Caco-2 (cell line): ENCODE measurements around the gene AOC3. TPM values are rescaled to one million over a fixed set of nuclear protein-coding genes. Genes with fewer than 3 reads are reported as not detected.

Experiments
- BruUV-seq: library from RNA; stranded (reverse); fragments of 400-500 nt; replicated peaks from 2 replicates; lab custom pipeline; 2021; lab: Mats Ljungman, UMichigan
- CTCF ChIA-PET: fragments of 300-600 bp; sonication (Branson Sonifier 250); formaldehyde crosslinking; loops from one replicate; lab custom pipeline; 2022; ENCODE audit warnings: antibody characterized with exemption; lab: Charles Lee
- POLR2A ChIA-PET: fragments of 300-600 bp; sonication (Branson Sonifier 250); formaldehyde crosslinking; loops from one replicate; lab custom pipeline; 2022; ENCODE audit warnings: antibody characterized with exemption; lab: Charles Lee
- DNase-seq, 2 experiments: peaks; one replicate each; pipeline versions ENCODE4 v3.0.0 to v3.0.0-alpha.2; 2020 to 2022
- H3K27me3 ChIP-seq: replicated peaks from 2 replicates; pipeline ENCODE4 v1.6.0; 2011; ENCODE audit warnings: low read length; ENCODE audit not compliant: control insufficient read depth, insufficient read depth
- H3K36me3 ChIP-seq: 2 replicates; pipeline ENCODE4 v1.5.1; 2011; ENCODE audit warnings: low read length; ENCODE audit not compliant: control insufficient read depth, insufficient read depth
- H3K4me1 ChIP-seq: fragments of 250-450 bp; sonication (Bioruptor Pico); 2 replicates; pipeline ENCODE4 v1.5.1; 2020; ENCODE audit warnings: mild to moderate bottlenecking
- H3K4me3 ChIP-seq: 2 replicates; pipeline ENCODE4 v1.5.1; 2011; ENCODE audit warnings: low read depth, mild to moderate bottlenecking, control low read depth, low read length
- H3K9me3 ChIP-seq: fragments of 250-450 bp; sonication (Bioruptor Pico); 2 replicates; pipeline ENCODE4 v1.5.1; 2020; ENCODE audit warnings: mild to moderate bottlenecking, moderate library complexity
- H3K27ac Mint-ChIP-seq: one replicate; pipeline ENCODE4 v1.8.0; 2022; ENCODE audit warnings: mixed read lengths; ENCODE audit not compliant: unreplicated experiment
- H3K27me3 Mint-ChIP-seq: one replicate; pipeline ENCODE4 v1.8.0; 2022; ENCODE audit warnings: mixed read lengths; ENCODE audit not compliant: insufficient read depth, unreplicated experiment
- H3K36me3 Mint-ChIP-seq: one replicate; pipeline ENCODE4 v1.8.0; 2022; ENCODE audit warnings: mild to moderate bottlenecking, mixed read lengths; ENCODE audit not compliant: insufficient read depth, unreplicated experiment
- H3K4me1 Mint-ChIP-seq: one replicate; pipeline ENCODE4 v1.8.0; 2022; ENCODE audit warnings: low read depth, mixed read lengths; ENCODE audit not compliant: unreplicated experiment
- H3K4me3 Mint-ChIP-seq: one replicate; pipeline ENCODE4 v1.8.0; 2022; ENCODE audit warnings: mild to moderate bottlenecking, moderate library complexity, mixed read lengths; ENCODE audit not compliant: unreplicated experiment
- H3K9me3 Mint-ChIP-seq: one replicate; pipeline ENCODE4 v1.8.0; 2022; ENCODE audit warnings: mixed read lengths; ENCODE audit not compliant: unreplicated experiment
- CTCF ChIP-seq, 2 experiments: fragments of 200-600 bp in 1 of 2; IDR thresholded peaks; 1 replicate in 1 of 2; 2 replicates in 1 of 2; pipeline versions ENCODE4 v1.5.1 to v1.8.0; 2011 to 2022; ENCODE audit warnings: antibody characterized with exemption in 1 of 2, control low read depth in 1 of 2, inconsistent platforms in 1 of 2, low read depth in 1 of 2, low read length in 1 of 2, mild to moderate bottlenecking in 1 of 2, moderate library complexity in 1 of 2; ENCODE audit not compliant: insufficient read depth in 1 of 2, severe bottlenecking in 1 of 2, unreplicated experiment in 1 of 2
- intact Hi-C: fragments of 100-400 bp; cut with micrococcal nuclease; formaldehyde crosslinking; loops from one replicate; pipeline ENCODE4 v1.10.0; 2022; ENCODE audit not compliant: unreplicated experiment
- total RNA-seq: library from RNA; stranded (reverse); gene quantifications from 2 replicates; pipeline ENCODE4 v1.2.3, GENCODE V29; 2022

Gene AOC3
- total RNA-seq, 1 experiment from 2014 or later = 0.93 TPM

- no peaks in the 10 kb centered on the region for H3K27me3 Mint-ChIP-seq
- no peak for TF ChIP-seq CTCF (IDR thresholded peaks at IDR 0.05; ENCODE audit: insufficient read depth in 1 of 2, low read depth in 1 of 2, low read length in 1 of 2, severe bottlenecking in 1 of 2, unreplicated experiment in 1 of 2)
- no peak overlapping the region for H3K27ac Mint-ChIP-seq
- intact Hi-C loops = no loop called here
- H3K4me1 ChIP-seq = no peaks in the 10 kb centered on the region
- H3K27me3 ChIP-seq = no peaks in the 10 kb centered on the region
- no peak for DNase-seq
- peaks cover 5% of the 10 kb centered on the region for H3K36me3 ChIP-seq
- no peaks in the 10 kb centered on the region for H3K4me1 Mint-ChIP-seq
- BruUV-seq = no TSS peak
- H3K4me3 ChIP-seq = no peak overlapping the region
- POLR2A ChIA-PET = interaction anchor here (0.6 kb wide), 1 partner anchor 13 kb away, joined by 3 read pairs; no protein-coding TSS in a partner anchor
- CTCF ChIA-PET = no interaction called here
- H3K4me3 Mint-ChIP-seq = no peak overlapping the region
- no peaks in the 10 kb centered on the region for H3K9me3 ChIP-seq
- H3K9me3 Mint-ChIP-seq = no peaks in the 10 kb centered on the region
- H3K36me3 Mint-ChIP-seq = peaks cover 75% of the 10 kb centered on the region
Measured at GRCh38 chr17:42814633-42815399, 36.2 kb upstream of the AOC3 start.

GRCh38 chr17:42817866-42818265, 33.1 kb upstream of the AOC3 start:
- CTCF ChIA-PET = interaction anchor here (0.6 kb wide), 1 partner anchor 63 kb away, joined by 3 read pairs; no protein-coding TSS in a partner anchor

GRCh38 chr17:42818379-42818778, 32.6 kb upstream of the AOC3 start:
- CTCF ChIA-PET = no interaction called here
- peaks cover 5% of the 10 kb centered on the region for H3K36me3 ChIP-seq
- DNase-seq = no peak
- no peaks in the 10 kb centered on the region for H3K4me1 ChIP-seq
- H3K9me3 ChIP-seq = no peaks in the 10 kb centered on the region
- H3K4me1 Mint-ChIP-seq = peaks cover 6% of the 10 kb centered on the region
- no peak overlapping the region for H3K4me3 Mint-ChIP-seq
- H3K36me3 Mint-ChIP-seq = peaks cover 81% of the 10 kb centered on the region
- no peaks in the 10 kb centered on the region for H3K27me3 ChIP-seq
- POLR2A ChIA-PET = interaction anchor here (0.6 kb wide), 1 partner anchor 16 kb away, joined by 3 read pairs; no protein-coding TSS in a partner anchor
- no peak for TF ChIP-seq CTCF (IDR thresholded peaks at IDR 0.05; ENCODE audit: insufficient read depth in 1 of 2, low read depth in 1 of 2, low read length in 1 of 2, severe bottlenecking in 1 of 2, unreplicated experiment in 1 of 2)
- no peaks in the 10 kb centered on the region for H3K27me3 Mint-ChIP-seq
- intact Hi-C loops = no loop called here
- BruUV-seq = no TSS peak
- H3K27ac Mint-ChIP-seq = no peak overlapping the region
- no peak overlapping the region for H3K4me3 ChIP-seq
- H3K9me3 Mint-ChIP-seq = no peaks in the 10 kb centered on the region

More at GRCh38 chr17:42817866-42818265, 33.1 kb upstream of the AOC3 start:
- Histone ChIP-seq H3K36me3 (peaks cover 5% of the 10 kb centered on the region), H3K4me3 (no peak overlapping the region), H3K27me3 (no peaks in the 10 kb centered on the region), H3K4me1 (no peaks in the 10 kb centered on the region), H3K9me3 (no peaks in the 10 kb centered on the region)
- Mint-ChIP-seq H3K4me1 (peaks cover 6% of the 10 kb centered on the region), H3K27me3 (no peaks in the 10 kb centered on the region), H3K36me3 (peaks cover 81% of the 10 kb centered on the region), H3K4me3 (no peak overlapping the region), H3K27ac (no peak overlapping the region), H3K9me3 (no peaks in the 10 kb centered on the region)
- no peak for DNase-seq
- intact Hi-C loops = no loop called here
- no peak for TF ChIP-seq CTCF (IDR thresholded peaks at IDR 0.05; ENCODE audit: insufficient read depth in 1 of 2, low read depth in 1 of 2, low read length in 1 of 2, severe bottlenecking in 1 of 2, unreplicated experiment in 1 of 2)
- no TSS peak for BruUV-seq
- POLR2A ChIA-PET = interaction anchor here (0.6 kb wide), 1 partner anchor 17 kb away, joined by 3 read pairs; no protein-coding TSS in a partner anchor
